Coronary artery (tissue), 2 donors: Measurements from ENCODE around the gene POU2AF2.
"Not testable (repeated sequence)": the region's sequence is repeated elsewhere in the genome, so short reads cannot be mapped to it uniquely, and the experiment has no call there.

ENCODE experiments used
- DNase-seq: peaks from one replicate; pipeline ENCODE4 v3.0.0-alpha.2; 2017; ENCODE audit warnings: low spot score
- H3K27ac ChIP-seq, 2 donors: fragments of 200-600 bp; sonication (generic); one replicate each; pipeline ENCODE4 v1.5.1; 2016 to 2019
- H3K4me3 ChIP-seq: fragments of 200-600 bp; sonication (generic); 2 replicates; pipeline ENCODE4 v1.5.1; 2016; ENCODE audit warnings: mild to moderate bottlenecking, moderate library complexity
- TF ChIP-seq, protein P1 (sequence below): fragments of 200-600 bp; sonication (generic); IDR thresholded peaks from one replicate; pipeline ENCODE4 v1.5.1; 2019; ENCODE audit warnings: antibody characterized with exemption

Gene POU2AF2

DNA sequence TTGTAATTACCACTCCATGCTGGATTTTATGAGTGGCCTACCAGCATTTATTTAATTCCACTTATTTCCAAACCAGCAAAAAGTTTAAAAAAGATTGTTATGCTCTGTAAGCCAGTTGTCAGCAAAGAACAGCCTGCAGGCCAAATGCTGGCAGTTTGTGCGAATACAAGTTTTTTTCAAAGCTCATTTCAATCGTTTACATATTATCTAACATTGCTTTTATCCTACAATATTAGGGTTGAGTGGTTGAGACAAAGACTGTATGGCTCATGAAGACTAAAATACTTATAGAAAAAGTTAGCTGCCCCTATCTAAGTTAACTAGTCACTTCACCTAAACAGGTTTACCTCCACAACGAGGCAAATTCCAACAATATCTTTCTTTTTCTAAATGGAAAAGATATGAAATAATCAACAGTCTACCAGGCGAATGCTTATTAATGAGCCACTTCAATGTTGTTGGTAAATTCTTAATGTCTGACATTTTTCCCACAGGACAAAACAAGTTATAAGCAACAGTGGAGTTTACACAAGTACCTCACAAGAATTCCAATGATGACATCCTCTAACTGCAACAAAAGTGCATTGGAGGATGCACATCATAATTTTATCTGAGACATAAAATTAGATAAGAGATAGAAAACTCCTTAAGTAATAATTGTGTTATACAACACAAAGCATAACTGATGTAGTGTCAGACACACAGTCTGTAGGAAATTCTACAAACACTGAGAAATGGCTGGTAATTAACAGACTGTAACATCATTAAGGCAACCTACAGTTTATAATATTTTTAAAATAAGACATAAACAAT lies 35.8 kb upstream of the POU2AF2 start:
- no peak overlapping the region for H3K27ac ChIP-seq
- TF ChIP-seq, protein P1, sequence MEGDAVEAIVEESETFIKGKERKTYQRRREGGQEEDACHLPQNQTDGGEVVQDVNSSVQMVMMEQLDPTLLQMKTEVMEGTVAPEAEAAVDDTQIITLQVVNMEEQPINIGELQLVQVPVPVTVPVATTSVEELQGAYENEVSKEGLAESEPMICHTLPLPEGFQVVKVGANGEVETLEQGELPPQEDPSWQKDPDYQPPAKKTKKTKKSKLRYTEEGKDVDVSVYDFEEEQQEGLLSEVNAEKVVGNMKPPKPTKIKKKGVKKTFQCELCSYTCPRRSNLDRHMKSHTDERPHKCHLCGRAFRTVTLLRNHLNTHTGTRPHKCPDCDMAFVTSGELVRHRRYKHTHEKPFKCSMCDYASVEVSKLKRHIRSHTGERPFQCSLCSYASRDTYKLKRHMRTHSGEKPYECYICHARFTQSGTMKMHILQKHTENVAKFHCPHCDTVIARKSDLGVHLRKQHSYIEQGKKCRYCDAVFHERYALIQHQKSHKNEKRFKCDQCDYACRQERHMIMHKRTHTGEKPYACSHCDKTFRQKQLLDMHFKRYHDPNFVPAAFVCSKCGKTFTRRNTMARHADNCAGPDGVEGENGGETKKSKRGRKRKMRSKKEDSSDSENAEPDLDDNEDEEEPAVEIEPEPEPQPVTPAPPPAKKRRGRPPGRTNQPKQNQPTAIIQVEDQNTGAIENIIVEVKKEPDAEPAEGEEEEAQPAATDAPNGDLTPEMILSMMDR = no peak
- no peak overlapping the region for H3K4me3 ChIP-seq
- DNase-seq = no peak

GRCh38 chr11:111213256-111213655 lies 32.3 kb upstream of the POU2AF2 start:
- TF ChIP-seq, protein P1 = no peak
- no peak for DNase-seq

DNA sequence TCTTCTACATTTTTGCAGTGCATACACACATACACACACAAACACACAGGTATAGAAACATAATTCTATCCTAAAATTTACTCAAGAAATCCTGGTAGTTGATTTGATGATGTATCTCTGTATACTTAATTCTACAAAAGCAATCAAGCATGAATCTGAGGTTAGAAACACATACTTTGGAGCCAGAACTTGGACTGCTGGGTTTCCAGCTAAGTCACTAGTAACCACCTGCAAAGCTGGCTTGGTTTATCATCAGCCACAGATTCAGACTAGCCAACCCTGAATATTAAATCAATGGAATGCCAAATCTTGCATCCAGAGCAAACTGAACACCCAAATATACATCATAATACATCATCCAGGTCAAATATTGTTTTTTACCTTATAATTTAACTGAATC lies 24.8 kb upstream of the POU2AF2 start:
- Histone ChIP-seq H3K27ac (no peak overlapping the region), H3K4me3 (no peak overlapping the region)
- TF ChIP-seq, protein P1 = no peak
- DNase-seq = no peak

More at GRCh38 chr11:111213256-111213655, 32.3 kb upstream of the POU2AF2 start:
- Histone ChIP-seq H3K4me3 (no peak overlapping the region), H3K27ac (no peak overlapping the region)

GRCh38 chr11:111221208-111221607 lies 24.3 kb upstream of the POU2AF2 start:
- H3K4me3 ChIP-seq = no peak overlapping the region
- DNase-seq = no peak
- TF ChIP-seq, protein P1 = no peak
- no peak overlapping the region for H3K27ac ChIP-seq

DNA sequence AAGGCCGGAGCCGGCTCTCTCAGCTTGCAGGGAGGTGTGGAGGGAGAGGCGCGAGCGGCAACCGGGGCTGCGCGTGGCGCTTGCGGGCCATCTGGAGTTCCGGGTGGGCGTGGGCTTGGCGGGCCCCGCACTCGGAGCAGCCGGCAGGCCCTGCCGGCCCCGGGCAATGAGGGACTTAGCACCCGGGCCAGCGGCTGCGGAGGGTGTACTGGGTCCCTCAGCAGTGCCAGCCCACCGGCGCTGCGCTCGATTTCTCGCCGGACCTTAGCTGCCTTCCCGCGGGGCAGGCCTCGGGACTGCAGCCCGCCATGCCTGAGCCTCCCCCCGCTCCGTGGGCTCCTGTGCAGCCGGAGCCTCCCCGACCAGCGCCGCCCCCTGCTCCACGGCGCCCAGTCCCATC lies 23.6 kb upstream of the POU2AF2 start:
- H3K4me3 ChIP-seq, DNase-seq, H3K27ac ChIP-seq: not testable (repeated sequence)

- not testable (repeated sequence) for DNase-seq, H3K4me3 ChIP-seq, H3K27ac ChIP-seq
Measured at GRCh38 chr11:111222821-111223455, 22.6 kb upstream of the POU2AF2 start.

DNA sequence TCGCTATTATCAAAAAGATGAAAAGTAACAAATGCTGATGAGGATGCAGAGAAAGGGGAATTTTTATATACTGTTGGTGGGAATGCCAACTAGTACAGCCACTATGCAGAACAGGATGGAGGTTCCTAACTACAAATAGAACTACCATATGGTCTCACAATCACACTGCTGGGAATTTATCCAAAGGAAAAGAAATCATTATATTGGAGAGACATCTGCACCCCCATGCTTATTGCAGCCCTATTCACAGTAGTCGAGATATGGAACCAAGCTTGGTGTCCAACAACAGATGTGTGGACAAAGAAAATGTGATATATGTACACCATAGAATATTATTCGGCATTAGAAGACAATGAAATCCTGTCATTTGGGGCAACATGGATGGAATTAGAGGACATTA lies 19.6 kb upstream of the POU2AF2 start:
- no peak overlapping the region for H3K4me3 ChIP-seq
- no peak overlapping the region for H3K27ac ChIP-seq
- TF ChIP-seq, protein P1 = no peak
- DNase-seq = no peak

GRCh38 chr11:111229604-111230003 lies 15.9 kb upstream of the POU2AF2 start:
- H3K27ac ChIP-seq = no peak overlapping the region

More at GRCh38 chr11:111229604-111230003, 15.9 kb upstream of the POU2AF2 start:
- DNase-seq = no peak
- TF ChIP-seq, protein P1 = no peak
- H3K4me3 ChIP-seq = no peak overlapping the region
